ENCODE measurements around the gene BCL7A. TPM values are rescaled to one million over a fixed set of nuclear protein-coding genes. Genes with fewer than 3 reads are reported as not detected.
"Not testable (repeated sequence)": the region's sequence is repeated elsewhere in the genome, so short reads cannot be mapped to it uniquely, and the experiment has no call there.

BCL7A gene
- total RNA-seq, 1 experiment from 2014 or later = 14.5 TPM

- no peak for DNase-seq (ENCODE audit: low read depth, low spot score)
- BruUV-seq (replicated peaks) = no TSS peak
- in situ Hi-C loops (cut with HindIII; ENCODE audit: low pct_unique_long_range_greater_than_20kb, low sequenced_read_pairs) = no loop called here
Observed at GRCh38 chr12:122040579-122041386, 19.1 kb downstream of the BCL7A start.

GRCh38 chr12:122041458-122041857 is 19.8 kb downstream of the BCL7A start:
- H3K4me1 ChIP-seq (ENCODE audit: control insufficient read depth, insufficient read depth, low read length); ATAC-seq; H3K27ac ChIP-seq (ENCODE audit: low read length); H3K27me3 ChIP-seq (ENCODE audit: control insufficient read depth, insufficient read depth, low read length); intact Hi-C loops (cut with micrococcal nuclease; ENCODE audit: unreplicated experiment); CTCF ChIA-PET; H3K4me3 ChIP-seq (ENCODE audit: low read depth in 2 of 2, low read length in 2 of 2); in situ Hi-C loops (cut with HindIII; ENCODE audit: low pct_unique_long_range_greater_than_20kb, low sequenced_read_pairs); DNase-seq (ENCODE audit: low read depth, low spot score); H3K36me3 ChIP-seq (ENCODE audit: control insufficient read depth, insufficient read depth, low read length); H3K9me3 ChIP-seq (ENCODE audit: control insufficient read depth, insufficient read depth, low read depth, low read length); POLR2A ChIA-PET; BruUV-seq (replicated peaks): not testable (repeated sequence)

More at GRCh38 chr12:122040579-122041386, 19.1 kb downstream of the BCL7A start:
- ChIA-PET POLR2A (no interaction called here), CTCF (no interaction called here)
- intact Hi-C loops (cut with micrococcal nuclease; ENCODE audit: unreplicated experiment) = no loop called here
- Histone ChIP-seq H3K4me1 (ENCODE audit: control insufficient read depth, insufficient read depth, low read length) (no peaks in the 10 kb centered on the region), H3K4me3 (ENCODE audit: low read depth in 2 of 2, low read length in 2 of 2) (no peak overlapping the region), H3K27me3 (ENCODE audit: control insufficient read depth, insufficient read depth, low read length) (no peaks in the 10 kb centered on the region), H3K27ac (ENCODE audit: low read length) (no peak overlapping the region), H3K9me3 (ENCODE audit: control insufficient read depth, insufficient read depth, low read depth, low read length) (no peaks in the 10 kb centered on the region), H3K36me3 (ENCODE audit: control insufficient read depth, insufficient read depth, low read length) (no peaks in the 10 kb centered on the region)
- no peak for ATAC-seq
- TF ChIP-seq SIN3A (IDR thresholded peaks at IDR 0.05; ENCODE audit: borderline replicate concordance, insufficient read depth, low read depth, low read length) (no peak), CTCF (IDR thresholded peaks at IDR 0.05) (no peak), TCF7L2 (IDR thresholded peaks at IDR 0.05; ENCODE audit: low read depth, low read length) (no peak)

- H3K27me3 ChIP-seq (ENCODE audit: control insufficient read depth, insufficient read depth, low read length) = no peaks in the 10 kb centered on the region
- in situ Hi-C loops (cut with HindIII; ENCODE audit: low pct_unique_long_range_greater_than_20kb, low sequenced_read_pairs) (no loop called here), intact Hi-C loops (cut with micrococcal nuclease; ENCODE audit: unreplicated experiment) (no loop called here)
- DNase-seq (ENCODE audit: low read depth, low spot score) (no peak), ATAC-seq (no peak)
- CTCF ChIA-PET = interaction anchor here (0.7 kb wide), 1 partner anchor 15 kb away, joined by 3 read pairs; no protein-coding TSS in a partner anchor
- no peak overlapping the region for H3K4me3 ChIP-seq (ENCODE audit: low read depth in 2 of 2, low read length in 2 of 2)
- no TSS peak for BruUV-seq (replicated peaks)
- no peaks in the 10 kb centered on the region for H3K36me3 ChIP-seq (ENCODE audit: control insufficient read depth, insufficient read depth, low read length)
- no peaks in the 10 kb centered on the region for H3K4me1 ChIP-seq (ENCODE audit: control insufficient read depth, insufficient read depth, low read length)
- H3K27ac ChIP-seq (ENCODE audit: low read length) = no peak overlapping the region
- TF ChIP-seq REST (IDR thresholded peaks at IDR 0.05; ENCODE audit: insufficient read depth in 1 of 2, low read depth in 2 of 2, low read length in 1 of 2) = no peak
- TF ChIP-seq TCF7L2 (IDR thresholded peaks at IDR 0.05; ENCODE audit: low read depth, low read length) = no peak
- TF ChIP-seq CTCF (IDR thresholded peaks at IDR 0.05) = no peak
- TF ChIP-seq POLR2AphosphoS5 (IDR thresholded peaks at IDR 0.05; ENCODE audit: low read depth, low read length) = no peak
- no peak for TF ChIP-seq SIN3A (IDR thresholded peaks at IDR 0.05; ENCODE audit: borderline replicate concordance, insufficient read depth, low read depth, low read length)
- no peaks in the 10 kb centered on the region for H3K9me3 ChIP-seq (ENCODE audit: control insufficient read depth, insufficient read depth, low read depth, low read length)
- POLR2A ChIA-PET = interaction anchor here (0.7 kb wide), 1 partner anchor 124 kb away, joined by 6 read pairs; no protein-coding TSS in a partner anchor
Observed at GRCh38 chr12:122042910-122043309, 21.2 kb downstream of the BCL7A start.

All from Panc1 (cell line).